Loucy (cell line): ENCODE measurements around the gene YWHAQ.

Experiments
- H2AFZ ChIP-seq: fragments of 200-600 bp; sonication (generic); 2 replicates; pipeline ENCODE4 v1.6.0; 2016; ENCODE audit warnings: antibody characterized with exemption, mild to moderate bottlenecking, low read length, moderate library complexity
- H3F3A ChIP-seq: fragments of 200-600 bp; 2 replicates; pipeline ENCODE4 v1.6.0; 2016; ENCODE audit warnings: antibody characterized with exemption, low read depth, mild to moderate bottlenecking
- H3K27me3 ChIP-seq: fragments of 200-600 bp; sonication (generic); 2 replicates; pipeline ENCODE4 v1.6.1; 2014; ENCODE audit warnings: low read length, mild to moderate bottlenecking; ENCODE audit not compliant: insufficient read depth, poor library complexity, severe bottlenecking
- H3K36me3 ChIP-seq: fragments of 200-600 bp; sonication (generic); 2 replicates; pipeline ENCODE4 v1.6.1; 2016; ENCODE audit warnings: low read length; ENCODE audit not compliant: insufficient read depth
- H3K4me1 ChIP-seq: fragments of 200-600 bp; sonication (generic); 2 replicates; pipeline ENCODE4 v1.5.1; 2014; ENCODE audit warnings: low read length, mild to moderate bottlenecking; ENCODE audit not compliant: insufficient read depth, poor library complexity, severe bottlenecking
- H3K4me2 ChIP-seq: fragments of 200-600 bp; sonication (generic); 2 replicates; pipeline ENCODE4 v1.6.0; 2014; ENCODE audit warnings: antibody characterized with exemption, low read length, low read depth, mild to moderate bottlenecking; ENCODE audit not compliant: poor library complexity, severe bottlenecking
- H3K4me3 ChIP-seq: fragments of 200-600 bp; sonication (generic); 2 replicates; pipeline ENCODE4 v1.5.1; 2014; ENCODE audit warnings: low read length, mild to moderate bottlenecking, mixed read lengths; ENCODE audit not compliant: poor library complexity, severe bottlenecking
- H3K79me2 ChIP-seq: fragments of 200-600 bp; sonication (generic); 2 replicates; pipeline ENCODE4 v1.6.1; 2014; ENCODE audit warnings: low read length; ENCODE audit not compliant: insufficient read depth
- H3K9ac ChIP-seq: fragments of 200-600 bp; sonication (generic); 2 replicates; pipeline ENCODE4 v1.6.0; 2014; ENCODE audit warnings: mild to moderate bottlenecking, low read depth, low read length, moderate library complexity; ENCODE audit not compliant: poor library complexity, severe bottlenecking
- H3K9me2 ChIP-seq: fragments of 200-600 bp; sonication (generic); replicated peaks from 2 replicates; pipeline ENCODE4 v1.6.1; 2016; ENCODE audit warnings: low read depth, low read length, mixed read lengths
- H3K9me3 ChIP-seq: fragments of 200-600 bp; sonication (generic); 2 replicates; pipeline ENCODE4 v1.6.1; 2014; ENCODE audit warnings: mild to moderate bottlenecking, antibody characterized with exemption, low read length, low read depth; ENCODE audit not compliant: insufficient read depth
- H4K20me1 ChIP-seq: fragments of 200-600 bp; sonication (generic); 2 replicates; pipeline ENCODE4 v1.6.0; 2014; ENCODE audit warnings: antibody characterized with exemption, low read length, mild to moderate bottlenecking; ENCODE audit not compliant: insufficient read depth, poor library complexity, severe bottlenecking
- EZH2phosphoT487 ChIP-seq: fragments of 200-600 bp; IDR thresholded peaks from 2 replicates; pipeline ENCODE4 v1.6.1; 2018; ENCODE audit warnings: antibody characterized with exemption, mild to moderate bottlenecking, moderate library complexity, borderline replicate concordance
- TF ChIP-seq, protein P1 (sequence below): fragments of 200-600 bp; sonication (generic); conservative IDR thresholded peaks from 2 replicates; pipeline ENCODE4 v1.5.1; 2014; ENCODE audit warnings: mild to moderate bottlenecking, antibody characterized with exemption, low read length

Gene YWHAQ

GRCh38 chr2:9661261-9661660 is 30.5 kb upstream of the YWHAQ start:
- no peaks in the 10 kb centered on the region for H3K27me3 ChIP-seq
- H2AFZ ChIP-seq, result no peak overlapping the region
- H3K4me1 ChIP-seq, result no peaks in the 10 kb centered on the region
- no peaks in the 10 kb centered on the region for H3K36me3 ChIP-seq
- no peaks in the 10 kb centered on the region for H3K9me2 ChIP-seq
- H3K4me2 ChIP-seq, result no peak overlapping the region
- no peaks in the 10 kb centered on the region for H3K9me3 ChIP-seq
- H3K4me3 ChIP-seq, result no peak overlapping the region
- TF ChIP-seq EZH2phosphoT487, result no peak
- TF ChIP-seq, protein P1, sequence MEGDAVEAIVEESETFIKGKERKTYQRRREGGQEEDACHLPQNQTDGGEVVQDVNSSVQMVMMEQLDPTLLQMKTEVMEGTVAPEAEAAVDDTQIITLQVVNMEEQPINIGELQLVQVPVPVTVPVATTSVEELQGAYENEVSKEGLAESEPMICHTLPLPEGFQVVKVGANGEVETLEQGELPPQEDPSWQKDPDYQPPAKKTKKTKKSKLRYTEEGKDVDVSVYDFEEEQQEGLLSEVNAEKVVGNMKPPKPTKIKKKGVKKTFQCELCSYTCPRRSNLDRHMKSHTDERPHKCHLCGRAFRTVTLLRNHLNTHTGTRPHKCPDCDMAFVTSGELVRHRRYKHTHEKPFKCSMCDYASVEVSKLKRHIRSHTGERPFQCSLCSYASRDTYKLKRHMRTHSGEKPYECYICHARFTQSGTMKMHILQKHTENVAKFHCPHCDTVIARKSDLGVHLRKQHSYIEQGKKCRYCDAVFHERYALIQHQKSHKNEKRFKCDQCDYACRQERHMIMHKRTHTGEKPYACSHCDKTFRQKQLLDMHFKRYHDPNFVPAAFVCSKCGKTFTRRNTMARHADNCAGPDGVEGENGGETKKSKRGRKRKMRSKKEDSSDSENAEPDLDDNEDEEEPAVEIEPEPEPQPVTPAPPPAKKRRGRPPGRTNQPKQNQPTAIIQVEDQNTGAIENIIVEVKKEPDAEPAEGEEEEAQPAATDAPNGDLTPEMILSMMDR, result no peak
- H3F3A ChIP-seq, result no peaks in the 10 kb centered on the region
- H3K79me2 ChIP-seq, result no peaks in the 10 kb centered on the region
- H4K20me1 ChIP-seq, result no peaks in the 10 kb centered on the region
- no peak overlapping the region for H3K9ac ChIP-seq

DNA sequence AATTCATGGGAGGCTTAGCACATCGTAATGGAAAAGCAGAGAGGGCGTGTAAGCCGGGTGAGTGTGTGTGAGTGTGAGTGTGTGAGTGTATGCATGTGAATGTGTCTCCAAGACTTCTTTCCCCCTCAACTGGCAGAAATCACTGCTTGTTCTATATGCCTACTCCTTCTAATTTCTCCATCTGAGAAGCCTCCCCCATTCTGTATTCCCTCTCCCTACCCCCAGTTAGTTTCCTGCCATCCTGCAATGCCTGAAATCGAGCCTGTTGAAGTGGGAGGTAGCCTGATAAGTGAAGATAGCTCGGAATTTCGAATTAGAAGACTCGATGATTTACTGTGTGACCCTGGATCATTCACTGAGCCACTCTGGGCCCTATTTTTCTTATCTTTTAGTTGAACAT is 30.0 kb upstream of the YWHAQ start:
- no peaks in the 10 kb centered on the region for H3K79me2 ChIP-seq
- no peak for TF ChIP-seq EZH2phosphoT487
- TF ChIP-seq, protein P1, result no peak
- H4K20me1 ChIP-seq, result no peaks in the 10 kb centered on the region
- no peak overlapping the region for H3K4me2 ChIP-seq
- no peaks in the 10 kb centered on the region for H3K4me1 ChIP-seq
- no peaks in the 10 kb centered on the region for H3K9me2 ChIP-seq
- H2AFZ ChIP-seq, result no peak overlapping the region
- H3K9me3 ChIP-seq, result no peaks in the 10 kb centered on the region
- H3K4me3 ChIP-seq, result no peak overlapping the region
- no peaks in the 10 kb centered on the region for H3F3A ChIP-seq
- H3K9ac ChIP-seq, result no peak overlapping the region
- no peaks in the 10 kb centered on the region for H3K36me3 ChIP-seq
- H3K27me3 ChIP-seq, result no peaks in the 10 kb centered on the region

DNA sequence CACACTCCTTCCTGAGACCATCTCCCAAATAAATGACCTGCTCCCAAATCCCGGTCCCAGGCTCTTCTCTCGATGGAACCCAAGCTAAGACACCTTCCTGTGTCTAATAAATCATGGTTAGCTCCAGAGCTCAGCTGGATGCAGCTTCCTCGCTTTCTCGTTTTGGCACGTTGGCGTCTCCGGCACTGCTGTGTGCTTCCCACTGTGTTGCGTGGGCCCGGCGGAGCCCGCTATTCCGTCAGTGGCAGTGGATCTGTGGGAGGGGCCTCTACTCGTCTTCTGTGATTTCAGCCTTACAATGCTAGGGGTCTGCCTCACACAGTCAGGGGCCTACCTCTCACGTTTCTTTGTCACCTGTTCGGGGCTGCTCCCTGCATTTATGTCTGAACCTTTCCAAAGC is 29.4 kb upstream of the YWHAQ start:
- Histone ChIP-seq H3K4me3 (no peak overlapping the region), H2AFZ (no peak overlapping the region), H4K20me1 (no peaks in the 10 kb centered on the region), H3K9me3 (no peaks in the 10 kb centered on the region), H3K9me2 (no peaks in the 10 kb centered on the region), H3K4me2 (no peak overlapping the region), H3K4me1 (no peaks in the 10 kb centered on the region), H3K27me3 (no peaks in the 10 kb centered on the region), H3K79me2 (no peaks in the 10 kb centered on the region), H3K9ac (no peak overlapping the region), H3F3A (no peaks in the 10 kb centered on the region), H3K36me3 (no peaks in the 10 kb centered on the region)
- TF ChIP-seq, protein P1, result no peak
- TF ChIP-seq EZH2phosphoT487, result no peak
